ENCODE measurements around the gene NMRK1.

DNA sequence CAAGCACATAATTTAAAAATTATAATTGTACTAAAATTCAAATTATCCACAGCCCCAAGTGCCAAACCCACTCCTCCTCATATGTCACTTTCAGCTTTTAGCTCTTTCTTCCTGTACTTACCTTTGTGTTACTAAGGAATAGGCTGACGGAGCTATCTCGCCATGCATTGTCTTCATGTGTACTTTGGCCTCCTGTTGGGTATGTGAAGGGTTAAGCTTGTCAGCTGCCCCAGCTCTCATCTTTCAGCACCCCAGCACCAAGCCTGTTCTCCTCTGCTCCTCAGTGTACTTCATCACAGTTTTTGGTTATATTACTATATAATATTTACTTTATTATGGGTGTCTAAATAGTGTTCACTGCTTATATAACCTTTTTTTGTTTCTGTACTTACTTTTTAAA, 46.5 kb upstream of the NMRK1 start:
- no peak for TF ChIP-seq TAF1 (IDR thresholded peaks at IDR 0.05; ENCODE audit: borderline replicate concordance, low read depth, low read length)
- no peak for TF ChIP-seq TCF12 (IDR thresholded peaks at IDR 0.05)
- TF ChIP-seq POLR2AphosphoS5 (IDR thresholded peaks at IDR 0.05; ENCODE audit: low read depth, low read length), result no peak
- TF ChIP-seq NRF1 (IDR thresholded peaks at IDR 0.05; ENCODE audit: low read depth, low read length), result no peak
- TF ChIP-seq, protein P1, sequence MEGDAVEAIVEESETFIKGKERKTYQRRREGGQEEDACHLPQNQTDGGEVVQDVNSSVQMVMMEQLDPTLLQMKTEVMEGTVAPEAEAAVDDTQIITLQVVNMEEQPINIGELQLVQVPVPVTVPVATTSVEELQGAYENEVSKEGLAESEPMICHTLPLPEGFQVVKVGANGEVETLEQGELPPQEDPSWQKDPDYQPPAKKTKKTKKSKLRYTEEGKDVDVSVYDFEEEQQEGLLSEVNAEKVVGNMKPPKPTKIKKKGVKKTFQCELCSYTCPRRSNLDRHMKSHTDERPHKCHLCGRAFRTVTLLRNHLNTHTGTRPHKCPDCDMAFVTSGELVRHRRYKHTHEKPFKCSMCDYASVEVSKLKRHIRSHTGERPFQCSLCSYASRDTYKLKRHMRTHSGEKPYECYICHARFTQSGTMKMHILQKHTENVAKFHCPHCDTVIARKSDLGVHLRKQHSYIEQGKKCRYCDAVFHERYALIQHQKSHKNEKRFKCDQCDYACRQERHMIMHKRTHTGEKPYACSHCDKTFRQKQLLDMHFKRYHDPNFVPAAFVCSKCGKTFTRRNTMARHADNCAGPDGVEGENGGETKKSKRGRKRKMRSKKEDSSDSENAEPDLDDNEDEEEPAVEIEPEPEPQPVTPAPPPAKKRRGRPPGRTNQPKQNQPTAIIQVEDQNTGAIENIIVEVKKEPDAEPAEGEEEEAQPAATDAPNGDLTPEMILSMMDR (IDR thresholded peaks at IDR 0.05), result no peak
- no peak for TF ChIP-seq FOXM1 (IDR thresholded peaks at IDR 0.05; ENCODE audit: low read depth)
- TF ChIP-seq, protein P2, sequence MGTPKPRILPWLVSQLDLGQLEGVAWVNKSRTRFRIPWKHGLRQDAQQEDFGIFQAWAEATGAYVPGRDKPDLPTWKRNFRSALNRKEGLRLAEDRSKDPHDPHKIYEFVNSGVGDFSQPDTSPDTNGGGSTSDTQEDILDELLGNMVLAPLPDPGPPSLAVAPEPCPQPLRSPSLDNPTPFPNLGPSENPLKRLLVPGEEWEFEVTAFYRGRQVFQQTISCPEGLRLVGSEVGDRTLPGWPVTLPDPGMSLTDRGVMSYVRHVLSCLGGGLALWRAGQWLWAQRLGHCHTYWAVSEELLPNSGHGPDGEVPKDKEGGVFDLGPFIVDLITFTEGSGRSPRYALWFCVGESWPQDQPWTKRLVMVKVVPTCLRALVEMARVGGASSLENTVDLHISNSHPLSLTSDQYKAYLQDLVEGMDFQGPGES (IDR thresholded peaks at IDR 0.05; ENCODE audit: low read depth, low read length), result no peak
- TF ChIP-seq NFIC (IDR thresholded peaks at IDR 0.05; ENCODE audit: borderline replicate concordance), result no peak
- TF ChIP-seq TEAD4 (IDR thresholded peaks at IDR 0.05; ENCODE audit: borderline replicate concordance, insufficient read depth), result no peak
- TF ChIP-seq EP300 (IDR thresholded peaks at IDR 0.05; ENCODE audit: borderline replicate concordance in 1 of 2, low read depth in 1 of 2, low read length in 1 of 2), result no peak
- TF ChIP-seq EZH2phosphoT487 (IDR thresholded peaks at IDR 0.05; ENCODE audit: borderline replicate concordance, low read depth), result no peak
- TF ChIP-seq RAD21 (IDR thresholded peaks at IDR 0.05; ENCODE audit: low read length), result no peak
